OCI-LY3 (cell line): ENCODE measurements around the gene BCAR3.

ENCODE experiments used
- CTCF ChIP-seq: fragments of 200-600, 300-600 bp; sonication (generic); IDR thresholded peaks from 2 replicates; pipeline ENCODE4 v1.5.1; 2014; ENCODE audit warnings: antibody characterized with exemption, low read length, low read depth
- EZH2phosphoT487 ChIP-seq: fragments of 200-600 bp; shearing (Covaris generic); IDR thresholded peaks from 2 replicates; pipeline ENCODE4 v1.6.1; 2018; ENCODE audit warnings: antibody characterized with exemption, mixed run types, low read depth

- no peak for TF ChIP-seq CTCF
- TF ChIP-seq EZH2phosphoT487 = no peak
Observed at GRCh38 chr1:93599479-93599878, 82.2 kb downstream of the BCAR3 start.
